ENCODE results near the gene ZNF287.
A peak's percentile ranks its signal among the peaks of the same experiment; 100 is the strongest.

ZNF287 gene

GRCh38 chr17:16569358-16569712 lies 331 bp upstream of the ZNF287 start:
- Histone ChIP-seq H3K9ac (ENCODE audit: low read length) (peak overlapping the region; percentile 70), H3K79me2 (ENCODE audit: insufficient read depth, low read length) (no peaks in the 10 kb centered on the region)
- no peak for TF ChIP-seq CTCF (IDR thresholded peaks at IDR 0.05; ENCODE audit: insufficient read depth, low read length, poor library complexity, severe bottlenecking)
- TF ChIP-seq EZH2phosphoT487 (conservative IDR thresholded peaks at IDR 0.05; ENCODE audit: low read length): no peak

GRCh38 chr17:16552637-16553045 lies 16.4 kb downstream of the ZNF287 start:
- no peak overlapping the region for H3K4me2 ChIP-seq (ENCODE audit: low read depth, low read length, poor library complexity, severe bottlenecking)
- H3K36me3 ChIP-seq (ENCODE audit: low read length): peaks cover 49% of the 10 kb centered on the region
- no peak overlapping the region for H3K4me3 ChIP-seq (ENCODE audit: insufficient read depth, low read length, poor library complexity, severe bottlenecking)
- H3K9me2 ChIP-seq (replicated peaks; ENCODE audit: insufficient read depth, low read length): no peaks in the 10 kb centered on the region
- no peaks in the 10 kb centered on the region for H3K79me2 ChIP-seq (ENCODE audit: insufficient read depth, low read length)
- no peaks in the 10 kb centered on the region for H4K20me1 ChIP-seq (ENCODE audit: low read depth, low read length)
- no peaks in the 10 kb centered on the region for H3F3A ChIP-seq (ENCODE audit: insufficient read depth)
- TF ChIP-seq EZH2phosphoT487 (conservative IDR thresholded peaks at IDR 0.05; ENCODE audit: low read length) (no peak), CTCF (IDR thresholded peaks at IDR 0.05; ENCODE audit: insufficient read depth, low read length, poor library complexity, severe bottlenecking) (no peak)
- peaks cover 61% of the 10 kb centered on the region for H3K9me3 ChIP-seq (ENCODE audit: insufficient read depth, low read length)
- H3K9ac ChIP-seq (ENCODE audit: low read length): no peak overlapping the region
- no peak overlapping the region for H3K27ac ChIP-seq (ENCODE audit: low read depth, low read length)
- H2AFZ ChIP-seq (ENCODE audit: low read depth, low read length, severe bottlenecking): no peak overlapping the region
- 0 out of 2 replicates have a peak, but pooled peaks cover 2% of the 10 kb centered on the region for H3K27me3 ChIP-seq (ENCODE audit: low read length)

More at GRCh38 chr17:16569358-16569712, 331 bp upstream of the ZNF287 start:
- peak overlapping the region; percentile 75 for H3K4me2 ChIP-seq (ENCODE audit: low read depth, low read length, poor library complexity, severe bottlenecking)
- no peaks in the 10 kb centered on the region for H3K9me3 ChIP-seq (ENCODE audit: insufficient read depth, low read length)
- H4K20me1 ChIP-seq (ENCODE audit: low read depth, low read length): no peaks in the 10 kb centered on the region
- no peak overlapping the region for H3K27ac ChIP-seq (ENCODE audit: low read depth, low read length)
- peak overlapping the region; percentile 98 for H2AFZ ChIP-seq (ENCODE audit: low read depth, low read length, severe bottlenecking)
- no peaks in the 10 kb centered on the region for H3K36me3 ChIP-seq (ENCODE audit: low read length)
- H3K4me3 ChIP-seq (ENCODE audit: insufficient read depth, low read length, poor library complexity, severe bottlenecking): peak overlapping the region; percentile 69
- H3K27me3 ChIP-seq (ENCODE audit: low read length): no peaks in the 10 kb centered on the region
- H3K9me2 ChIP-seq (replicated peaks; ENCODE audit: insufficient read depth, low read length): no peaks in the 10 kb centered on the region
- H3F3A ChIP-seq (ENCODE audit: insufficient read depth): no peaks in the 10 kb centered on the region

DNA sequence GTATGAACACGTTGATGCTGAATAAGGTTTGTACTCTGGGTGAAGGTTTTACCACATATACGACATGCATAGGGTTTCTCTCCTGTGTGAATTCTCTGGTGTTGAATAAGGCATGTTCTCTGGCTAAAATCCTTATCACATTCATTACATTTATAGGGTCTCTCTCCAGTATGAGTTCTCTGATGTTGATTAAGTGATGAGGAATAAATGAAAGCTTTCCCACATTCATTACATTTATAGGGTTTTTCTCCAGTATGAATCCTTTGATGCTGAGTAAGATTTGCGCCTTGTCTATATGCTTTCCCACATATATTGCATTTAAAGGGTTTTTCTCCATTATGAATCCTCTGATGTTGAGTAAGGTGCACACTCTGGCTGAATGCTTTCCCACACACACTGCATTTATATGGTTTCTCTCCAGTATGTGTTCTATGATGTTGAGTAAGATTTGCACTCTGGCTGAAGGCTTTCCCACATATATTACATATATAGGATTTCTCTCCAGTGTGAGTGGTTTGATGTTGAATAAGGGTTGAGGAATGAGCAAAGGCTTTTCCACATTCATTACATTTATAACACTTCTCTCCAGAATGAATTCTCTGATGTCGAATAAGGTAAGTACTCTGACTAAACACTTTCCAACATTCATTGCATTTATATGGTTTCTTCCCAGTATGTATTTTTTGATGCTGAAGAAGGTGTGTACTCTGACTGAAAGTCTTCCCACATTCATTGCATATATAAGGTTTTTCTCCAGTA lies 16.9 kb downstream of the ZNF287 start:
- H3K79me2 ChIP-seq (ENCODE audit: insufficient read depth, low read length): no peaks in the 10 kb centered on the region
- no peak overlapping the region for H2AFZ ChIP-seq (ENCODE audit: low read depth, low read length, severe bottlenecking)
- H3K9me3 ChIP-seq (ENCODE audit: insufficient read depth, low read length): peaks cover 67% of the 10 kb centered on the region
- no peaks in the 10 kb centered on the region for H4K20me1 ChIP-seq (ENCODE audit: low read depth, low read length)
- no peak overlapping the region for H3K27ac ChIP-seq (ENCODE audit: low read depth, low read length)
- peaks cover 44% of the 10 kb centered on the region for H3K36me3 ChIP-seq (ENCODE audit: low read length)
- no peaks in the 10 kb centered on the region for H3F3A ChIP-seq (ENCODE audit: insufficient read depth)
- H3K4me3 ChIP-seq (ENCODE audit: insufficient read depth, low read length, poor library complexity, severe bottlenecking): no peak overlapping the region
- TF ChIP-seq CTCF (IDR thresholded peaks at IDR 0.05; ENCODE audit: insufficient read depth, low read length, poor library complexity, severe bottlenecking): no peak
- H3K9me2 ChIP-seq (replicated peaks; ENCODE audit: insufficient read depth, low read length): no peaks in the 10 kb centered on the region
- H3K4me2 ChIP-seq (ENCODE audit: low read depth, low read length, poor library complexity, severe bottlenecking): no peak overlapping the region
- H3K27me3 ChIP-seq (ENCODE audit: low read length): 0 out of 2 replicates have a peak, but pooled peaks cover 2% of the 10 kb centered on the region
- no peak overlapping the region for H3K9ac ChIP-seq (ENCODE audit: low read length)

Measured in SU-DHL-6 (cell line).